Measurements from ENCODE around the gene KIF18B. TPM values are rescaled to one million over a fixed set of nuclear protein-coding genes. Genes with fewer than 3 reads are reported as not detected.

KIF18B gene
- 1 to 10 TPM in 3 of 9 donors, under 1 TPM in 5, not detected in 1; 0.21 to 1.6 (median 0.85) TPM for total RNA-seq
- polyA plus RNA-seq, result under 1 TPM; 0.20 to 0.46 (median 0.24) TPM
- long read RNA-seq, donor 1, partial matches to known transcripts, result 0 of 2 reads
- long read RNA-seq, donor 1, other reads (novel, unspliced or antisense), result 0 of 2 reads
- long read RNA-seq, donor 2, result 0 reads
- long read RNA-seq, donor 3, result 0 reads
- long read RNA-seq, donor 4, result 0 reads
- long read RNA-seq, donor 5, partial matches to known transcripts, result 0 of 1 reads
- long read RNA-seq, donor 5, other reads (novel, unspliced or antisense), result 1 of 1 reads
- long read RNA-seq, donor 6, result 0 reads
- long read RNA-seq, donor 7, result 0 reads
- long read RNA-seq, donor 8, result 0 reads
- long read RNA-seq, donor 9, result 0 reads
- long read RNA-seq, donor 10, result 0 reads

GRCh38 chr17:44947461-44948314 lies at the start of gene KIF18B:
KIF18B (minus strand) TSS chr17:44947773; CDS start chr17:44936344, 11,429 bp downstream.
- peak within 1 kb of the TSS; percentile 25 to 53 (median 44) for H3K4me3 ChIP-seq
- intact Hi-C loops (cut with DNase I), result no loop called here
- DNase-seq, result peak; percentile 87 to 94 (median 91)
- H3K9me3 ChIP-seq (replicated peaks in 1 of 3), result no peaks in the 10 kb centered on the region
- peaks cover 4 to 9% of the 10 kb centered on the region in 2 donors for H3K4me1 ChIP-seq (replicated peaks in 1 of 2)
- H3K27me3 ChIP-seq, result peaks cover 3% of the 10 kb centered on the region
- no peaks in the 10 kb centered on the region for H3K36me3 ChIP-seq (replicated peaks in 1 of 2)
- 0 to 4% (median 1%) methylated on average over 10 to 62 of the region's 62 CpGs for WGBS, 4 donors
- TF ChIP-seq CTCF (IDR thresholded peaks at IDR 0.05) (no peak), POLR2A (IDR thresholded peaks at IDR 0.05) (peak in 1 of 2 donors; percentile 49)
- H3K27ac ChIP-seq, result peak within 1 kb of the TSS in 1 of 5 donors; percentile 37

GRCh38 chr17:44996304-44996703 lies 48.7 kb upstream of the KIF18B start:
- Histone ChIP-seq H3K36me3 (replicated peaks in 1 of 2) (no peaks in the 10 kb centered on the region), H3K4me3 (no peak overlapping the region), H3K27me3 (no peaks in the 10 kb centered on the region), H3K9me3 (replicated peaks in 1 of 3) (no peaks in the 10 kb centered on the region), H3K4me1 (replicated peaks in 1 of 2) (no peaks in the 10 kb centered on the region), H3K27ac (no peak overlapping the region)
- intact Hi-C loops (cut with DNase I), result no loop called here
- DNase-seq, result no peak
- 63 to 72% (median 68%) methylated on average over 7 to 10 of the region's 10 CpGs for WGBS, 4 donors
- TF ChIP-seq POLR2A (IDR thresholded peaks at IDR 0.05) (no peak), CTCF (IDR thresholded peaks at IDR 0.05) (no peak)

GRCh38 chr17:44995436-44996001 lies 47.9 kb upstream of the KIF18B start:
- H3K9me3 ChIP-seq (replicated peaks in 1 of 3), result no peaks in the 10 kb centered on the region
- DNase-seq, result no peak
- H3K4me3 ChIP-seq, result no peak overlapping the region
- H3K4me1 ChIP-seq (replicated peaks in 1 of 2), result no peaks in the 10 kb centered on the region
- no peaks in the 10 kb centered on the region for H3K36me3 ChIP-seq (replicated peaks in 1 of 2)
- H3K27ac ChIP-seq, result no peak overlapping the region
- intact Hi-C loops (cut with DNase I), result no loop called here
- H3K27me3 ChIP-seq, result no peaks in the 10 kb centered on the region
- TF ChIP-seq CTCF (IDR thresholded peaks at IDR 0.05) (no peak), POLR2A (IDR thresholded peaks at IDR 0.05) (no peak)
- 50 to 64% (median 60%) methylated on average over 6 to 11 of the region's 11 CpGs for whole genome bisulfite sequencing, 4 donors
